DMS 273 (cell line): ENCODE data around the gene TACC2.
"Not testable (repeated sequence)": the region's sequence is repeated elsewhere in the genome, so short reads cannot be mapped to it uniquely, and the experiment has no call there.

ENCODE experiments used
- DNase-seq: peaks from one replicate; lab custom pipeline; 2025; ENCODE audit not compliant: unreplicated experiment; lab: John Stamatoyannopoulos, UW

Gene TACC2, protein sequence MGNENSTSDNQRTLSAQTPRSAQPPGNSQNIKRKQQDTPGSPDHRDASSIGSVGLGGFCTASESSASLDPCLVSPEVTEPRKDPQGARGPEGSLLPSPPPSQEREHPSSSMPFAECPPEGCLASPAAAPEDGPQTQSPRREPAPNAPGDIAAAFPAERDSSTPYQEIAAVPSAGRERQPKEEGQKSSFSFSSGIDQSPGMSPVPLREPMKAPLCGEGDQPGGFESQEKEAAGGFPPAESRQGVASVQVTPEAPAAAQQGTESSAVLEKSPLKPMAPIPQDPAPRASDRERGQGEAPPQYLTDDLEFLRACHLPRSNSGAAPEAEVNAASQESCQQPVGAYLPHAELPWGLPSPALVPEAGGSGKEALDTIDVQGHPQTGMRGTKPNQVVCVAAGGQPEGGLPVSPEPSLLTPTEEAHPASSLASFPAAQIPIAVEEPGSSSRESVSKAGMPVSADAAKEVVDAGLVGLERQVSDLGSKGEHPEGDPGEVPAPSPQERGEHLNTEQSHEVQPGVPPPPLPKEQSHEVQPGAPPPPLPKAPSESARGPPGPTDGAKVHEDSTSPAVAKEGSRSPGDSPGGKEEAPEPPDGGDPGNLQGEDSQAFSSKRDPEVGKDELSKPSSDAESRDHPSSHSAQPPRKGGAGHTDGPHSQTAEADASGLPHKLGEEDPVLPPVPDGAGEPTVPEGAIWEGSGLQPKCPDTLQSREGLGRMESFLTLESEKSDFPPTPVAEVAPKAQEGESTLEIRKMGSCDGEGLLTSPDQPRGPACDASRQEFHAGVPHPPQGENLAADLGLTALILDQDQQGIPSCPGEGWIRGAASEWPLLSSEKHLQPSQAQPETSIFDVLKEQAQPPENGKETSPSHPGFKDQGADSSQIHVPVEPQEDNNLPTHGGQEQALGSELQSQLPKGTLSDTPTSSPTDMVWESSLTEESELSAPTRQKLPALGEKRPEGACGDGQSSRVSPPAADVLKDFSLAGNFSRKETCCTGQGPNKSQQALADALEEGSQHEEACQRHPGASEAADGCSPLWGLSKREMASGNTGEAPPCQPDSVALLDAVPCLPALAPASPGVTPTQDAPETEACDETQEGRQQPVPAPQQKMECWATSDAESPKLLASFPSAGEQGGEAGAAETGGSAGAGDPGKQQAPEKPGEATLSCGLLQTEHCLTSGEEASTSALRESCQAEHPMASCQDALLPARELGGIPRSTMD (N-terminal part only)

GRCh38 chr10:121988361-121989324, at the start of gene TACC2:
TSS of gene TACC2 (plus strand) at chr10:121989163. CDS start at chr10:122021982, 32,819 bp downstream.
- DNase-seq, result no peak

DNA sequence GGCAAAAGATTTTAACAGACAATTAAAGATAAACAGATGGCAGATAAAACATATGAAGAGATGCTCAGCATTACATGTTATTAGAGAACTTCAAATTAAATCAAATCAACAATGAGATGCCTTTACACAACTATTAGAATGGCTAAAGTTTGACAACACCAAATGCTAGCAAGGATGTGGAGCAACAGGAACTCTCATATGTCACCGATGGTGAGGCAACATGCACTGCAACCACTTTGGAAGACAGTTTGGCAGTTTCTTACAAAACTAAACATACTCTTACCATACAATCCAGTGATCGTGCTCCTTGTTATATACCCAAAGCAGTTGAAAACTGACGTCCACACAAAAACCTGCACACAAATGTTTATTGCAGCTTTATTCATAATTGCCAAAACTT, 47.4 kb upstream of the TACC2 start:
- no peak for DNase-seq

- DNase-seq, result no peak
Measured at GRCh38 chr10:121942749-121943416, 46.1 kb upstream of the TACC2 start.

- no peak for DNase-seq
Measured at GRCh38 chr10:121947343-121948330, 41.3 kb upstream of the TACC2 start.

GRCh38 chr10:121949049-121949448, 39.9 kb upstream of the TACC2 start:
- no peak for DNase-seq

GRCh38 chr10:121949451-121949850, 39.5 kb upstream of the TACC2 start:
- no peak for DNase-seq

- peak; percentile 18 for DNase-seq
Measured at GRCh38 chr10:121952226-121952625, 36.7 kb upstream of the TACC2 start.

DNA sequence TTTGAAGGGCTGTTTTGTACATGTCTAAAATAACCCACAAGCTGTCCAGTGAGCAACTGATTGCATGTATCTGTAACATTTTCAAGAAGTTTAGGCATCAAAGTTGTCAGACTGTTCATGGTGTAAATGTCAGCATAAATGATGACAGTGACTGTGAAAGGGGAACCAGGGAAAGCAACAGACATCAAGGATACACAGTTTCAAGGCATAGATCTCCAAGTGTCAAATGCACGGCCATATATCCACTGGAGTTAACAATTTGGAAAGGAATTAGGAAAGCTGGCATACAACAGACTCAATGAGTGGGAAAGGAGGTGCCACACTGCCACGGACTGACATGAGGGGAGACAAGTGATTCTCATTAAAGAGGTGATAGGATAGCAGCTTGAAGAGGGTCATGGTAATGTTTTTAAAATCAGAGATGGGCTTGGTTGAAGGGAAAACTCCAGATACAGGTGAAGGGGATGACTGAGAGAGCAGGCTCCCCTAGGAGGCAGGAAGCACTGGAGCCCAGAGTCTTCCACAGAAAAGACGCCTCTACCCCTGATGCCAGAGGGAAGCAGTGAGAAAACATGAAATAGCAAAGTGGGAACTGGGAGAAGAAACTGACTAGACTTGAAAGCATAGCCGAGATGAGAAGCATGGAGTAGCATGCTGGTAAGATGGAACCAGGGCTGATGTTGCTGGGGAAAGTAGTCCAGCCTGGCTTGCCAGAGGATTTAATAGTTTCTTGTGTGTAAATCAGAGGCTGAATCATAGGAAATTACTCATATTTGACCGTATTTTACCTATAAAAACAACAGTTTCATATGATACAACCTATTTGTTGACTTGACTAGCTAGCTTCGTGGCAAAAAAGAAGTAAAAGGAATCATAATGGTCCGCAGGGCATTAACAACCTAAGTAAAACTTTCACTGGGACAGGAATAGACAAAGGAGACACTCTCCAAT, 32.6 kb upstream of the TACC2 start:
- no peak for DNase-seq

- DNase-seq, result no peak
Measured at GRCh38 chr10:121959671-121960070, 29.3 kb upstream of the TACC2 start.

DNA sequence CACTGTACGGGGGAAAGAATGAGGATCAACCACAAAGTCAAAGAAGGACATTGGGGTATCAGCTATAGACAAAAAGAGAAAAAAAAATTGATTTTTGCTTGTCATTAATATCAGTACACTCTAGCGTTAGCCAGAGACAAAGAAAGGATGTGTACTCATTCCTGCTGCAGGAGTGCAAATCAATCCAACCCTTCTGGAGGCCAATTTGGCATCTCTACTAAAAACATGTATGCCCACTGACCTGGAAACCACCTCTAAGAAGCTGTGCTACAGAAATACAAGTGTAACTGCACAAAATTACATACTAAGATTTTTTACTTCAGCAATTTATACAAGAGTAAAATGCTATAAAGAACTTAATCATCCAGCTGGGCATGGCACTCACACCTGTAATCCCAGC, 27.5 kb upstream of the TACC2 start:
- DNase-seq, result no peak

GRCh38 chr10:121965996-121966395, 23.0 kb upstream of the TACC2 start:
- DNase-seq, result no peak

GRCh38 chr10:121969086-121969485, 19.9 kb upstream of the TACC2 start:
- DNase-seq, result not testable (repeated sequence)

DNA sequence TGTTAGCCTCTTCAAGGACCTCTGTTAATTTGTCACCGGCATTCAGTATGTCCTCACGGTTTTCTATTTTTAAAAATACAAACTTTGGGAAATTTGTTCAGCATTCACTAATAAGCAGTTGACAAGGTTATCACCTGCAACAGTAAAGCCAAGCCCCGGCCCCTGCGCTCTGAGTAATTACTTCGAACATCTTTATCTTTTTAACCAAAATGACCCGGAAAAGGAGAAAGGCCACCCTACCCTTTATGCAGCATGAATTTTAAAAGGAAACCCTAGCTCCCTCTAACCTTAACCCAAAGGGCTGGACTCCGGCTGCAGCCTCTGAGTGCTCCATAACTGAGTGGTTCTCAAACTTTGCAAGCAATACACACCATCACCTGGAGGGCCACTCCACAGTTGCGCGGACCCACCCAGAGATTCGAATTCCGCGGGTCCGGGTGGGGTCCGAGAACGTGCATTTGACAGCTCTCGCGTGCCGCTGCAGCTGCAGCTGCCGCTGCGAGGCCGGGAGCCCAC, 14.9 kb upstream of the TACC2 start:
- no peak for DNase-seq

GRCh38 chr10:121974535-121975294, 14.2 kb upstream of the TACC2 start, which contains the start of gene NSMCE4A:
TSS of gene NSMCE4A (minus strand) at chr10:121975217. CDS start at chr10:121975165, 52 bp downstream.
- DNase-seq, result peak; percentile 88

- no peak for DNase-seq
Measured at GRCh38 chr10:121975295-121976086, 13.5 kb upstream of the TACC2 start.
